Fibroblast of peridontal ligament (primary cell): ENCODE measurements around the gene CALHM1.

Experiments used
- DNase-seq: peaks from one replicate; pipeline ENCODE4 v3.0.0-alpha.2; 2010; ENCODE audit errors: extremely low read depth

Gene CALHM1

GRCh38 chr10:103455235-103455634 lies 3.5 kb downstream of the CALHM1 start:
- no peak for DNase-seq

- no peak for DNase-seq
Observed at GRCh38 chr10:103454026-103454425, 4.7 kb downstream of the CALHM1 start.

- DNase-seq, result no peak
Observed at GRCh38 chr10:103452506-103453230, 6.0 kb downstream of the CALHM1 start.

GRCh38 chr10:103451831-103452505 lies 6.7 kb downstream of the CALHM1 start, which contains the start of gene CALHM2:
CALHM2 (minus strand) TSS chr10:103452370; CDS start chr10:103449941, 2,429 bp downstream.
- peak; percentile 40 for DNase-seq

- DNase-seq, result peak; percentile 38
Observed at GRCh38 chr10:103451091-103451813, 7.4 kb downstream of the CALHM1 start.

DNA sequence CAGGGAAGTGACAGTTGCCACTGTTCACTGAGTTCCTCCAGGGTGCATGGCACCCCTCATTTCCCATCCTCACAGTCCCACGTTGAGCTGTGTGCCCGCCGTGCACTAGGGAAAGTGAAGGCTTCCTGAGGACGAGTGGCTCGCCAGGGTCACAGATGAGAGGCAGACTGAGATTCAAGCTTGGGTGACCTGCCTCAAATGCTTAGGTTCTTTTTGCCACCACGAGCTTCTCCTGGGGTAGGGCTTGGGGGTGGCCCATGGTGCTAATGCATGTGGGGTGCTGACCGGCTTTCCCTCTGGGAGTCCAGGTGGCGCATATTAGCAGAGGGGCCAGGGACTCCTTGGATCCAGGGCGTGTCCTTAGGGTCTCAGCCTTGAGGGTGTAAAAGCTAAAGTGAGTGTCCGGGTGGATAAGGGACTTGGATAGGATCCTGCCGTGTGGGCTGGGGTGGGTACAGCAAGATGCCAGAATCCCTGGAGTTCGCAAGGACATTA lies 8.5 kb downstream of the CALHM1 start:
- DNase-seq, result no peak

DNA sequence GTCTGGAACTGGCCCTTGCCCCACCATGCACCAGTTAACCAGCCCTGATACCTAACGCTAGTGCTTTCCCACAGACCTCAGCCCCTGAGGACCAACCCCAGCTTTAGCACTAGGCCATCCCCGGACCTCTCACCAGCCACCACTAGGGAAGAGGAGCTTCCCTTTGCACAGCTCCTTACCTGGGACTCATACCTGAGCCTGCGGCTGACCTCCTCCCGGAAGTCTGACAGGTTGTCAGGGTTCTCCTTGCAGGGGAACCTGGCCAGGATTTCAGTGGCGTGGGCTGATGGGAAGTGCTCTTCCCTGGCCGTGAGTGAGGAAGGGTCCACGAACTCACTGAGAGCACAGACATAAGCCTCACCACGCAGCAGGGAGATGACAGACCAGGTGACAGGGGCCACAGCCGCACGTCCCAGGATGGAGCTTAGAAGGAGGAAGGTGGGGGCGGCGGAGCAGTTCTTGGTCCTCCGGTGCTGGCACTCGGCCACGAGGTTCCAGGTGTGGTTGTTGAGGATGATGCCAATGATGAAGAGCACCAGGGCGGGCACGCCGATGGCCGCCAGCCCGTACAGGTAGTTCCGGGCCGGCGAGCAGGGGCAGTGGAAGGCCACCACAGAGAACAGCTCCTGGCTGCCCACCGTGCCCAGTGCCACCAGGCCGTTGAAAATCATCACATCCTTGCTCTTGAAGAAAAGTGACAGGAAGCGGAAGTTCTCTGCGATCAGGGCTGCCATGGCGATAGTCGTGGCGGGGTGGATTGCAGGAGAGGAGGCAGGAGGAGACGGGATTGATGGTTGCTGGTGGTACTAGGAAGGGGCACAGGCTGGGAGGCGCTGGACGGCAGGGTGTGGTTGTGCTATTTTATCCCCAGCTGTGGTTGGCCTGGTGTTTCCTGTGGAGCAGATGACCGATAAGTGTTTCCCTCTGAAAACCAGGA lies 9.2 kb downstream of the CALHM1 start:
- no peak for DNase-seq

- peak; percentile 91 for DNase-seq
Observed at GRCh38 chr10:103448746-103449145, 10.0 kb downstream of the CALHM1 start.

DNA sequence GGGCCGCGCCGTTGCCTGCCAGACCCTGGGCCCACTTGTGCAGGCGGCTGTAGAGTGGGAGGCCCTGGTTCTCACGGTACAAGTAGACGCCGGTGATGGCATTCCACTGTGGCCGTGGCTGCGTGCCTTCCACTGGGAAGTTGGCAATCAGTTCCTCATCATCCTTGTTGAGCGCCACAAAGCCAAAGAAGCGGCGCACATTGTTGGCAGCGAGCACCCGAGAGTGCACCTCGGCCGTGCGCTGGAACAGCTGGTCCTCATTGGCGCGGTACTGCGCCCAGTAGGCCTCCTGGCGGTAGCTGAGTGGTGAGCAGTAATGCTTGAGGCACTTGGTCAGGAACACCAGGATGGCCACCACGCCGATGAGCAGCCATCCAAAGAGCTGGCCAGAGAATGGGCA lies 11.5 kb downstream of the CALHM1 start:
- no peak for DNase-seq

GRCh38 chr10:103445767-103446567 lies 12.7 kb downstream of the CALHM1 start:
- peak; percentile 80 for DNase-seq

GRCh38 chr10:103445366-103445765 lies 13.3 kb downstream of the CALHM1 start:
- no peak for DNase-seq

DNA sequence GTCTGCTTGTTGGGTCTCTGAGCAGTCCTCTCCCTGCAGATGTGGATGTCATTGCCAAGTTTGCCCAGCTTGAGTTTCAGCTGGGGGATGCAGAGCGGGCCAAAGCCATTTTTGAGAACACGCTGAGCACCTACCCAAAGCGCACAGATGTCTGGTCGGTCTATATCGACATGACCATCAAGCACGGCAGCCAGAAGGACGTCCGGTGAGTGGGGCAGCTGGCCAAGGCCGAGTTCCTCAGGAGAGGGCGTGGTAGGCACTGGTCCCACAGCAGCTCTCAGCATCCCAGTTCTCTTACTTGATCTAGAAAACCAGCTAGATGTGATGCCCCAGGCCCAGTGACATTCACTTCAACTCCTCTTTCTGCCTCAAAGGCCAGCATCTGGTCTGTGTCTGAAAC lies 14.2 kb downstream of the CALHM1 start:
- DNase-seq, result no peak

- DNase-seq, result no peak
Observed at GRCh38 chr10:103443475-103444185, 15.1 kb downstream of the CALHM1 start.

DNA sequence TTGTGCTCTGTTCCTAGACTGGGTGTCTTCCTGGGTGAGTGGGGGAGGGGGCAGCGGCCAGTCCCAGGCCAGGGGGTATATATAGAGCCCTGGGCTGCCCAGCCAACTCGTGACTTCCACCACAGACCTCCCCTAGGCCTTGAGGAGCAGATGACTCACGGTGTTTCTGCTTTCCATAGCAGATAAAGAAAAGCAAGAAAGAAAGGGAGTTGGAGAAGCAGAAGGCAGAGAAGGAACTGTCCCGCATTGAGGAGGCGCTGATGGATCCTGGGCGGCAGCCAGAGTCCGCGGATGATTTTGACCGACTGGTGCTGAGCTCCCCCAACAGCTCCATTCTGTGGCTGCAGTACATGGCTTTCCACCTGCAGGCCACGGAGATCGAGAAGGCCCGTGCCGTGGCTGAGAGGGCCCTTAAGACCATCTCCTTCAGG lies 16.7 kb downstream of the CALHM1 start:
- peak; percentile 48 for DNase-seq

DNA sequence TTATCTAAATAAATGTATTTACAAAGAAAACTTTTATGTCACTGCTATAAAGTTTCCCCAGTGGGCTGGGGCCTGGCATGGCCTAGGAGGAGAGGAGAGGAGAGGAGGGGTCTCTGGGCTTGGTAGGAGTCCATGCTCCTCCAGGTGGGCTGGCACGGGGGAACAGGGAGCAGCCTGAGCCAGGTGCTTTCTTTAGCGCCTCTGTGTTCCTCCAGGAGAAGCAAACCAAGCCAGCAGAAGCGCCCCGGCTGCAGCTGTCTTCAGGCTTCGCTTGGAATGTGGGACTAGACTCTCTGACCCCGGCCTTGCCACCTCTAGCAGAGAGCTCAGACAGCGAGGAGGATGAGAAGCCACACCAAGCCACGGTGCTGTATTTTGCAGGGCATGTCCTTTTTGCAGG lies 17.1 kb downstream of the CALHM1 start:
- no peak for DNase-seq

GRCh38 chr10:103441206-103441605 lies 17.5 kb downstream of the CALHM1 start:
- no peak for DNase-seq

- DNase-seq, result no peak
Observed at GRCh38 chr10:103440416-103440815, 18.3 kb downstream of the CALHM1 start.

DNA sequence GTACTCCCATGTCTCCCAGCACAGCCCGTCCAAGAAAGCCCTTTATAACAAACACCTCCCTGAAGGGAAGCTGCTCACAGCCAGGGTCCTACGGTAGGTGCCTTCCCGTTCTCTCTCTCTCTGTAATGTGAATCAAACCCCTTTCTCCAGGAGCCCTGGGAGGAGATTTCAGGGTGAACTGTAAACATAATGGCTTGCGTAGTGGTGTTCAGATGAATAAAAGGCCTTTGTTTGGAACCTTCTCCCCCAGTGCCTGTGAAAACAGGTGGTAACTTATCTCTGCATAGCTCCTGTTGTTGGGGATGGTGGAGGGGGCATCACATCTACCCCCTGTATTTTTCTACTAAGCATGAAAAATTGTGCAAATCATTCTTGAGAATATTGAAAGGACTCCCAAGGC lies 18.9 kb downstream of the CALHM1 start:
- DNase-seq, result no peak

- peak; percentile 66 for DNase-seq
Observed at GRCh38 chr10:103433858-103434257, 24.8 kb downstream of the CALHM1 start.

DNA sequence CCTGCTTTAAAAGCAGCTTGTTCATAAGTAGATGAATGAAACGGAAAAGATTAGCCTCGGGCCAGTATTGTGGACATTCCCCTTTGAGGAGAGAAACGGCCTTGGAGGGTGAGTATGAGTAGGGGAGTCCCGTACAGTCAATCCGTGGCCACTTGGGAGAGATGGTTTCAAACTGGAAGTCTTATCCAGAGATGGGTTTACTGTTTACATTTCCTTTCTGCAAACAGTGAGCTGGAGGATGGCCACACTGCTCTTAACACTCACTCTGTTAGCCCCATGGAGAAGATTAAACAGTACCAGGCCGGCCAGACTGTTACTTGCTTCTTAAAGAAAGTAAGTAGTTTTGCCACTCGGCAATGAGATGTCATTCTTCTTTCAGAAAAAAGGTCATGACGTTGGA lies 26.8 kb downstream of the CALHM1 start:
- peak; percentile 66 for DNase-seq
